ENCODE data around the gene HES5. TPM values are rescaled to one million over a fixed set of nuclear protein-coding genes. Genes with fewer than 3 reads are reported as not detected.

Gene HES5
- total RNA-seq, 2 experiments from 2014 or later: not detected

GRCh38 chr1:2489615-2490014 is 40.4 kb downstream of the HES5 start:
- peaks cover 8% of the 10 kb centered on the region for H3K9me3 Mint-ChIP-seq
- H3K36me3 Mint-ChIP-seq (ENCODE audit: low read depth): no peaks in the 10 kb centered on the region
- no peak overlapping the region for H3K27ac Mint-ChIP-seq
- no peak overlapping the region for H3K4me3 Mint-ChIP-seq
- CTCF ChIA-PET: no interaction called here
- H3K27me3 Mint-ChIP-seq: no peaks in the 10 kb centered on the region
- intact Hi-C loops (cut with micrococcal nuclease): no loop called here
- no peak for DNase-seq
- POLR2A ChIA-PET: no interaction called here
- H3K4me1 Mint-ChIP-seq (ENCODE audit: low read depth): peaks cover 16% of the 10 kb centered on the region
- no peak for ATAC-seq
- no peak for TF ChIP-seq CTCF (IDR thresholded peaks at IDR 0.05)

- ATAC-seq (no peak), DNase-seq (no peak)
- intact Hi-C loops (cut with micrococcal nuclease): no loop called here
- ChIA-PET CTCF (interaction anchor here (1.1 kb wide), 1 partner anchor 73 kb away, joined by 3 read pairs; no protein-coding TSS in a partner anchor), POLR2A (interaction anchor here (1.2 kb wide), 1 partner anchor 18 kb away, joined by 4 read pairs; no protein-coding TSS in a partner anchor)
- Mint-ChIP-seq H3K4me3 (no peak overlapping the region), H3K36me3 (ENCODE audit: low read depth) (no peaks in the 10 kb centered on the region), H3K4me1 (ENCODE audit: low read depth) (peaks cover 8% of the 10 kb centered on the region), H3K9me3 (peaks cover 8% of the 10 kb centered on the region), H3K27me3 (no peaks in the 10 kb centered on the region), H3K27ac (no peak overlapping the region)
- TF ChIP-seq CTCF (IDR thresholded peaks at IDR 0.05): no peak
Observed at GRCh38 chr1:2488688-2489087, 41.4 kb downstream of the HES5 start.

DNA sequence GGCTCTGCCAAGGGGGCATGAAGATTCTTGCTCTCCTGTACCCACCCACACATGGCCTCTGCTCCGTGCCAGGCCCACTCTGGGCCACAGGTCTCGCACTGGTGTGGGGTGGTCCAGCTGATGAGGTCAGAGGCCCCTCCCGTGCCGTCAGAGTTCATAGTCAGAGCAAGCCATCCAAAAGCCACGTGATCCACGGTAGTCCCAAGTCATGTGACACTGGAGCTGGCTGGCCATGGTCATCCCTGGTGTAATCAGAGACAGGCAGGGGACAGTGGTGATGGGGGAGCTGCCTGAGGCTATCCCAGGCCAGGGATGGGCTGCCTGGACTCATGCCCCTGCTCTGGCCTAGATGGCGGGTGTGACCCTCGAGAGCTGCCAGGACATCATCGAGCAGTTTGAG is 43.5 kb downstream of the HES5 start:
- Mint-ChIP-seq H3K4me1 (ENCODE audit: low read depth) (no peaks in the 10 kb centered on the region), H3K4me3 (no peak overlapping the region), H3K27me3 (no peaks in the 10 kb centered on the region), H3K27ac (no peak overlapping the region), H3K9me3 (peaks cover 8% of the 10 kb centered on the region), H3K36me3 (ENCODE audit: low read depth) (no peaks in the 10 kb centered on the region)
- ChIA-PET POLR2A (no interaction called here), CTCF (no interaction called here)
- intact Hi-C loops (cut with micrococcal nuclease): no loop called here
- no peak for DNase-seq
- no peak for ATAC-seq
- no peak for TF ChIP-seq CTCF (IDR thresholded peaks at IDR 0.05)

- no peak overlapping the region for H3K27ac Mint-ChIP-seq
- H3K36me3 Mint-ChIP-seq (ENCODE audit: low read depth): no peaks in the 10 kb centered on the region
- ChIA-PET POLR2A (no interaction called here), CTCF (no interaction called here)
- TF ChIP-seq CTCF (IDR thresholded peaks at IDR 0.05): no peak
- H3K4me1 Mint-ChIP-seq (ENCODE audit: low read depth): no peaks in the 10 kb centered on the region
- DNase-seq (no peak), ATAC-seq (no peak)
- intact Hi-C loops (cut with micrococcal nuclease): no loop called here
- H3K27me3 Mint-ChIP-seq: no peaks in the 10 kb centered on the region
- peaks cover 8% of the 10 kb centered on the region for H3K9me3 Mint-ChIP-seq
- H3K4me3 Mint-ChIP-seq: no peak overlapping the region
Observed at GRCh38 chr1:2486041-2486440, 44.0 kb downstream of the HES5 start.

- no peaks in the 10 kb centered on the region for H3K27me3 Mint-ChIP-seq
- TF ChIP-seq CTCF (IDR thresholded peaks at IDR 0.05): no peak
- H3K4me1 Mint-ChIP-seq (ENCODE audit: low read depth): no peaks in the 10 kb centered on the region
- ChIA-PET CTCF (no interaction called here), POLR2A (no interaction called here)
- H3K36me3 Mint-ChIP-seq (ENCODE audit: low read depth): no peaks in the 10 kb centered on the region
- no peak overlapping the region for H3K27ac Mint-ChIP-seq
- no peak for DNase-seq
- intact Hi-C loops (cut with micrococcal nuclease): no loop called here
- H3K4me3 Mint-ChIP-seq: no peak overlapping the region
- H3K9me3 Mint-ChIP-seq: peaks cover 6% of the 10 kb centered on the region
- no peak for ATAC-seq
Observed at GRCh38 chr1:2483970-2484369, 46.1 kb downstream of the HES5 start.
